Fibroblast of lung (primary cell): Measurements from ENCODE around the gene LANCL3.

Source experiments
- CTCF ChIP-seq, 2 donors: IDR thresholded peaks in 1 of 2; conservative IDR thresholded peaks in 1 of 2; 1 replicate in 1 of 2; 2 replicates in 1 of 2; pipeline ENCODE4 v1.5.1; 2011 to 2012; ENCODE audit warnings: low read length in 2 of 2, control low read depth in 1 of 2, inconsistent platforms in 1 of 2, low read depth in 1 of 2, mild to moderate bottlenecking in 1 of 2
- EZH2 ChIP-seq: IDR thresholded peaks from 2 replicates; pipeline ENCODE4 v1.5.1; 2012; ENCODE audit warnings: low read length, control low read depth, mild to moderate bottlenecking; ENCODE audit errors: missing control alignments

- no peak for TF ChIP-seq CTCF (conservative IDR thresholded peaks at IDR 0.05 in 1 of 2, IDR thresholded peaks at IDR 0.05 in 1 of 2; ENCODE audit: low read depth in 1 of 2, low read length in 2 of 2)
- no peak for TF ChIP-seq EZH2
These were observed 105.3 kb downstream of the LANCL3 start for GRCh38 chrX:37676811-37677210.
